ENCODE results near the gene PDE4A.
A peak's percentile ranks its signal among the peaks of the same experiment; 100 is the strongest.

PDE4A gene

GRCh38 chr19:10416380-10417257 lies 3.7 kb upstream of the PDE4A start:
- TF ChIP-seq POLR2AphosphoS5 (IDR thresholded peaks at IDR 0.05; ENCODE audit: low read depth, low read length) (no peak; the same call in 1 of the 2 replicates), REST (IDR thresholded peaks at IDR 0.05; ENCODE audit: insufficient read depth in 1 of 2, low read depth in 2 of 2, low read length in 2 of 2) (no peak), FOXP2 (optimal IDR thresholded peaks at IDR 0.05; ENCODE audit: borderline replicate concordance, extremely low read depth, extremely low read length, insufficient read depth) (peak; percentile 99), SIN3A (IDR thresholded peaks at IDR 0.05; ENCODE audit: borderline replicate concordance, insufficient read depth, low read length) (no peak; the same call in 1 of the 2 replicates)

- no peak for TF ChIP-seq FOXP2 (optimal IDR thresholded peaks at IDR 0.05; ENCODE audit: borderline replicate concordance, extremely low read depth, extremely low read length, insufficient read depth)
- TF ChIP-seq POLR2AphosphoS5 (IDR thresholded peaks at IDR 0.05; ENCODE audit: low read depth, low read length), result no peak
- no peak for TF ChIP-seq REST (IDR thresholded peaks at IDR 0.05; ENCODE audit: insufficient read depth in 1 of 2, low read depth in 2 of 2, low read length in 2 of 2)
- TF ChIP-seq SIN3A (IDR thresholded peaks at IDR 0.05; ENCODE audit: borderline replicate concordance, insufficient read depth, low read length), result no peak
- no peak for TF ChIP-seq TAF1 (IDR thresholded peaks at IDR 0.05; ENCODE audit: borderline replicate concordance, insufficient read depth, low read length)
Observed at GRCh38 chr19:10417541-10418234, 2.6 kb upstream of the PDE4A start.

GRCh38 chr19:10418235-10418484 lies 2.2 kb upstream of the PDE4A start:
- TF ChIP-seq POLR2AphosphoS5 (IDR thresholded peaks at IDR 0.05; ENCODE audit: low read depth, low read length) (no peak), FOXP2 (optimal IDR thresholded peaks at IDR 0.05; ENCODE audit: borderline replicate concordance, extremely low read depth, extremely low read length, insufficient read depth) (no peak), REST (IDR thresholded peaks at IDR 0.05; ENCODE audit: insufficient read depth in 1 of 2, low read depth in 2 of 2, low read length in 2 of 2) (no peak), SIN3A (IDR thresholded peaks at IDR 0.05; ENCODE audit: borderline replicate concordance, insufficient read depth, low read length) (no peak), TAF1 (IDR thresholded peaks at IDR 0.05; ENCODE audit: borderline replicate concordance, insufficient read depth, low read length) (no peak)

- TF ChIP-seq SIN3A (IDR thresholded peaks at IDR 0.05; ENCODE audit: borderline replicate concordance, insufficient read depth, low read length) (no peak), TAF1 (IDR thresholded peaks at IDR 0.05; ENCODE audit: borderline replicate concordance, insufficient read depth, low read length) (no peak), POLR2AphosphoS5 (IDR thresholded peaks at IDR 0.05; ENCODE audit: low read depth, low read length) (no peak), REST (IDR thresholded peaks at IDR 0.05; ENCODE audit: insufficient read depth in 1 of 2, low read depth in 2 of 2, low read length in 2 of 2) (no peak), FOXP2 (optimal IDR thresholded peaks at IDR 0.05; ENCODE audit: borderline replicate concordance, extremely low read depth, extremely low read length, insufficient read depth) (no peak)
Observed at GRCh38 chr19:10418485-10419199, 1.7 kb upstream of the PDE4A start.
